Fibroblast of skin of left biceps (primary cell): Measurements from ENCODE around the gene STEAP1B.
"Not testable (repeated sequence)": the region's sequence is repeated elsewhere in the genome, so short reads cannot be mapped to it uniquely, and the experiment has no call there.

ENCODE experiments used
- DNase-seq, 2 experiments: peaks; one replicate each; pipeline ENCODE4 v3.0.0-alpha.2; 2013; ENCODE audit warnings: low read depth in 2 of 2

STEAP1B gene

DNA sequence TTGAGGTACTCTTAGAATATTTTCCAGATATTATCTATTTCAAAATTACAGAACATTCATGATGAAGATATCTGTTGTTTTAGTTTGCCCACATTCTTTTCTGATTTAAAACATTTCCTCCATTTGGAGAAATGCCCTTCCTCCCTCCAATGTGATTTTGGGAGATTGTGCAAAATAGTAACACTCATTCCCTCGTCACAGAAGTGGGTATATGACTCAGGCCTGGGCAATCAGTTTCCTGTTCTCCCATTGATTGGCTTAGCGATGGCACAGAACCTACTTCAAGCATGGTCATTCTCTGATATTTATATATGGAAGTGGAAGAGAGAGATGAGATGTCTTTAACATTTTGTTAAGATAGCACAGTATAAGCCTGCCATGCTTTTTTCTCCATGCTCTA is 3.1 kb downstream of the STEAP1B start:
- not testable (repeated sequence) for DNase-seq

GRCh38 chr7:22496296-22496888 is 3.6 kb downstream of the STEAP1B start:
- not testable (repeated sequence) for DNase-seq

- DNase-seq: not testable (repeated sequence)
These were observed 6.6 kb downstream of the STEAP1B start for GRCh38 chr7:22493160-22493925.

DNA sequence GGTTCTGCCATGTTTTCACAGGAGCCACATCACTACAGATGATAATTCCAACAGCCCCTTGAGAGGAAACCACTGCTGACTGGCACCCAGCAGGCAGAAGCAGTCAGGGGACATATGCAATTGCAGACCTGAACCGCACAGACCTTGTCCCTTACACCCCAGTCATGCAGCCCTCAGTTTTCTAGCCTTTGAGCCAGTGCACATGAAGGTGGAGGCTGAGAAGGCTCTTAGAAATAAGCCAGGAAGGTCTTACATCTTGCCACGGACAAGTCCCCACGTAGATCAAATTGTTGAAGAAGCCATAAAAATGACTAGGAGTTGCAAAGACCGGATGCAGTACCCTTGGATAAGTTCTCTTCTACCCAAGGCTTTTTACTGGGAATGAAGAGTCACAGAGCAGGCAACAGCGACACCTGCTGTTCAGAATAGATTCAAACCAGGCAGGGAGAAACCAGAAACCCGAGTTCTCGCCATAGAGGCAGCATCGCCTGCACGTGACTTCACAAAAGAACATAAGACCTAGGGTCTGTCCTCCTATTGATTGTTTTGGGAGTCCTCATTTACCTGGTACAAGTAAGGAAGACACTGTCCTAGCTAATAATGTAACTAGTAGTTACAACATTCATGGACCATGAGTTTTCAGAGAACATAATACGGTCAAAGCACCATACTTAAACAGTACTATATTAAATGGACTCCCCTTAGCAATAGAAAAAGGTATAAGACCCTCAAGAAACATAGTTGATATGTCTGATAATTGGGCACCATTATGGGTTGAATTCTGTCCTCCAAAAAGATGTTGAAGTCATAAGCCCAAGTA is 11.1 kb downstream of the STEAP1B start:
- peak; percentile 33 for DNase-seq

DNA sequence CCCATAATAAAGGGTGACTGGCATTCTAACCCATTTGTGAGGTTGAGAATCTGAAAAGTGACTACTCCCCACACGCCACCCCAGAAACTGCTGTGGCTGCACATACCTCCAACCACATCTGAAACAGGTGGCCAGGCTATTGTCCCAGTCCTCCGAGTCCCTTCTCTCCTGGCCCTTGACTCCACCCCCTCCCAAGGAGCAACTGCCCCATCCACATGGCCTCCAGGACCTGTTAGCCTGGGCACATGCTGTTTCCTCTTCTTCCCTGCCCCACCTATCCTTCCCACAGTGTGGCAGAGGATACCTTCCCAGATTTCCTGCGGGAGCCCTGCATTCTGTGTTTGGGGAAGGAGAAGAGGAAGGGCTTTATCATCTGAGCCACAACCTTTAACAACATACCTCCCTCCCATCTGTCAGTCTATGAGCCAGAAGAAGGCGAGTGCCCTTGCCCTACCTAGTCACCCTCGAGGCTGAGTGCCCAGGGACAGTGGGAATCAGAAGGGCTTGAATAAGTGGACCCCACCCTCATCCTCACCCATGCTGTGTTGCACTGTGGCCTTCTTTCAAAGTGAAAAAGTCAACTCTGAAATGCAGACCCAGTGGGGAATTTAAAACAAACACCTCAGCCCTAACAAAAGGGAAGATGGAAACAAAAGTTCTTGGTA is 11.9 kb downstream of the STEAP1B start:
- DNase-seq: no peak

DNA sequence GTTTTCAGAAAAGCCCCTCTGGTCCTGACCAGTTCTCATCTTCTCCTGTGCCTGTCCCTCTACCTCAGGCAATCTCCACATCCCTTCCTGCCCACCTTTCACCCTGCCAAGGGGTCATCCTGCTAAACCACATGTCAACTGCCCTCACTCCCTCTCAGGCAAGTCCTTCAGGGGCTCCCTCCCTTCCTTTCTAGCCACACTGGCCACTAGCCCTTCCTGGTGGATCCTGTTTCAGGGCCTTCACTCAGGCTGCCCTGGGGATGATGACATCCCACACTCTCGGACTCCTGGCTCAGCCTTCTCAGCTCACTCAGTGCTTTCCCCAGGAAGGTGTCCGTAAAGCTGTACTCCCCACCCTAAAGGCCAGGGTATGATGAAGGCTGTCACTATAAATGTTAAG is 13.4 kb downstream of the STEAP1B start:
- no peak for DNase-seq

- no peak for DNase-seq
These were observed 14.8 kb downstream of the STEAP1B start for GRCh38 chr7:22485189-22485588.

DNA sequence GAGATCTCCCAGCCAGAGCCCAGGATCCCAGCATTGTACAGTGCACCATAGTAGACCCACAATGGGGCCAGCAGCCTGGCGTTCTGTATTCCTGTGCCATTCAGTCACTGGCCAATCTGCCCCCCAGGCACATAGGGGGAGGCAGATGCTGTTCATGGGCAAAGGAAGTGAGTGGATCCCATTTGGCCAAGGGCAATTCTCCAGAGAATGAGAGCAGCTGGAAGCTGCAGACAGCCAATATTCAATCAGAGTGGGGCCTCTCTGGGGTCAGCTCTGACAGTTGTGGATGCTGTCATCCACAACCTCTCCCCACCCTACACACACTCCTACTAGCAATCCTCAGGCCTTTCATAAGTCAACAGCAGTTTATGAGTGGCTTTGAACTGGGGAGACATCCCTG is 17.5 kb downstream of the STEAP1B start:
- no peak for DNase-seq

DNA sequence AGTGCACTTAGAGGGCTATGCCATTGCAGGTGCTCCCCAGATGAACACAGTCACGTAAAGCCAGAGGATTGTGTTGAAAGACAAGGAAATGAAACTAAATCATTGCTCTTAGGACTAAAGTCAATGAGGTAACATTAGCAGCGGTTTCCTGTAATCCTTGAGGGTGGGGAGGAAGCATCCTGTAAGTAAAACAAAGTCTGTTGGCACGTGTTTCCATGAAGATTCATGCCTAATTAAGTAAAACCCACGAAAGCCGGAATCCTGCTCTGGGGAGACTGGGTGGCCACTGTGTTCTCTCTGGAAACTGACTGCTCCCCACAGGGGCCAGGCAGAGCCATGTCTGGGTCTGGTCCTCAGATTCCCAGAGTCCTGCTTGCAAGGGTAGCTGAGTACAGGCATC is 18.3 kb downstream of the STEAP1B start:
- no peak for DNase-seq

DNA sequence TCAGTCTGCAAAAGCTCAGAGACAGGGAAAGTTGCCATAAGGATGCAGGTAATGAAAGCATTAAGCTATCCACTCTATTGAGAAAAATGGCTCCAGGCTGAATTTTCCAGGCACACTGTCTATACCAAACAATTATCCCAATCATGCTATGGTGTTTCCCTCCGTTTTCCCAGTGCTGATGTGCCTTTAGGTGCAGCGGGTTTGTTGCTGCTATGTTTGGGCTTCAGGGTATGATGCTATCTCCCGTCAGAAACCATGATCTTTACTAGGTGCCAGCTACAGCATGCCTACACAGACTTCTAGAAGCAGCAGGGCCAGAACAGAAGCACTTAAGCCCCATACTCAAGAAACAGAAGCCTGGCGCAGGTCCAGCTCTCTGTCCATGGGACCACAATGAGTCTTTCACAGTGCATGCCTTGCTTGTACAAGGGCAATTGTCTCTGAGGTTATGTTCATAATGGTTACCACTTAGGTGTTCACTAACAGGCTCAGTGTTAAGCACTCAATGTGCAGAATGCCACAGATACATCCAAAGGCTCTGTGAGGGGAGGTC is 19.4 kb downstream of the STEAP1B start:
- no peak for DNase-seq

DNA sequence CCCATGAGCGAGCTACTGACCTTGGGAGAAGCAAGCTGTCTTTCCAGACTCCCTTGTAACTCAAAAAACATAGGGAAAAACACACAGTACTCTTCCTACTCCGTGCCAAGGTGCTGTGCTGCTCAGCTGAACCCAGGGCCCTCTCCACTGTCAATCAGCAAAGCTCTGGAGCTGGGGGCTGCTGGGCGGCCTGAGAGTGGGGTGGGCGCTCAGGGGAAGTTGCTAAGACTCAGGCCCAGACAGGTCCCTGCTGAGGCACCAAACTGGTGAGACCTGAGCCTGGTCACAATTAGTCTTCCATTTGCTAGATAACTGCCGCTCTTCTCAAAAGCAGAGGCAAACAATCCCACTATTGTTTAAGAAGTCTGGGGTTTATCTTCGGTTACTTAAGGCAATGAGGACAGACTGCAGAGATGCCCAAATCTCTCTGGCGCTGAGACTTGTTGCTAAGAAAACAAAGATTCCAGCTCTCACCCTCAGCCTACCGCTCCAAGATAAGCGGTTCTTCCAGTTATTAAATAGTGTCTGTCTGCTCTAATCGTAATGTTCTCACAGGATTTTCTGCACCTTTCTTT is 22.0 kb downstream of the STEAP1B start:
- no peak for DNase-seq

DNA sequence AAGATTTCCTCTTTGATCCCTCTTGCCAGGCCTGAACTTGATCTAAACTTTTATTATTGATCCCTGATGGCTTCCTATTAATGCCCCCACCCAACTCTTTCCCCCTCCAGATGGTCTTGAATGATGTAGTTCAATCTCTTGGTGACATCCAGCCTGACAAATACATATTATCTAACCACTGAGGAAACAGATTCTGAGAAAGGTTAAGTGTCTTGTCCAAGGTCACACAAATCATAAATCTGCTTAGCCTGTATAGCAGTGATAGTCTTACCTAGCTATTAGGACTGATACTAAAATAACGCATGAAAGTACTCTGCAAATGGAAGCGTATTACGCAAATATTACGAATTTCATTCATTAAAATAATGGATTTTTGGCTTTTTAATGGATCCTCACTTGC is 22.7 kb downstream of the STEAP1B start:
- DNase-seq: no peak

DNA sequence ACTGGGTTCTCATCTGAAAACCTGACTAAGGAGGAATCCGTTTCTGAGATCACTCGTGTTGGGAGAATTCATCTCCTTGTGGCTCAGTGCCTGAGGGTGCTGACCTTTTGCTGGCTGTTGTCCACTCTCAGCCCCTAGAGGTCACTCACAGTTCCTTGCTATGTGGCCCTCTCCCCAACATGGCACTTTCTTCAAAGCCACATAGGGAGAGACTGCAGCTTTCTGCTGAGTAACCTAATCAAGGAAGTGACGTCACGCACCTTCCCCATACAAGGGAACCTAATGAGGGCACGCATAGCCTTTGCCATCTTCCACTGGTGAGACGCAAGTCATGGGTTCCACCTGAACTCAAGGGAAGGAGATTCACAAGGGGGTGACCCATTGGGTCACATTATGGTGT is 23.2 kb downstream of the STEAP1B start:
- DNase-seq: no peak

DNA sequence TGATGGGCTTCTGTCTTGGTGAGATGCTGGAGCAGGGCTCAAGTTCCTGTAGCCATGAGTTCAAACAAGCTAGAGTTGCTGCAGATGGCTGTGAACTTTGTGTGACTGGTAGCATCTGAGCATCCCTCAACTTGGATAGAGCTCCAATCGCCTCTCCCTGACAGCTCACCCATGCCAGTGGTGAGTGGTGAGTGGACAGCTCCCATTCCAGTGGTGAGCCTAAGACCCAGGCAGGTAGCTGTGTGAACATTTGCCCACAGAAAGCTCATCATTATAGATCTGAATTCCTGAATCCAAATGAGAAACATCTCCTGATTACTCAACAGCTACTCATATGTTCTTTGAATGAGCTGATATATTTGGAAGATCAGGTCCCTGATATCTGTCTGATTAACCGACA is 25.3 kb downstream of the STEAP1B start:
- DNase-seq: no peak

DNA sequence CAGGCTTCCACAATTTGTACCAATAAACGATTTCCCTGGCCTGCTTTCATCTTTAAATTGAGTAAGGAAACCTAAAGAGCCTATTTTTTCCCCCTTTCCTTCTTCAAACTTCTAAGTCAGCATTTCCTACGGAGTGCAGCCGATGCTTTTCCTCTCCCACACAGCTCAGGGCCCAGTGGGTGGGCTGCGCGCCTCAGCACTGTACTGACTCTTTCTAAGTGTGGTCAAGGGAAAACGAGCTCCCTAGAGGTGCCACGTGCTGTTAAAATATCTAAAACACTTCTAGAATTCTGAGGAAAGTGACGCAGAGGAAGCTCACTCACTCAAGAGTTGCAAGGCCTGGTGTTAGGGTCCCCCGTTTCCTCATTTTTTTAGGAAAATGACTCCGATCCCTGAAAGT is 29.0 kb downstream of the STEAP1B start:
- DNase-seq: no peak

DNA sequence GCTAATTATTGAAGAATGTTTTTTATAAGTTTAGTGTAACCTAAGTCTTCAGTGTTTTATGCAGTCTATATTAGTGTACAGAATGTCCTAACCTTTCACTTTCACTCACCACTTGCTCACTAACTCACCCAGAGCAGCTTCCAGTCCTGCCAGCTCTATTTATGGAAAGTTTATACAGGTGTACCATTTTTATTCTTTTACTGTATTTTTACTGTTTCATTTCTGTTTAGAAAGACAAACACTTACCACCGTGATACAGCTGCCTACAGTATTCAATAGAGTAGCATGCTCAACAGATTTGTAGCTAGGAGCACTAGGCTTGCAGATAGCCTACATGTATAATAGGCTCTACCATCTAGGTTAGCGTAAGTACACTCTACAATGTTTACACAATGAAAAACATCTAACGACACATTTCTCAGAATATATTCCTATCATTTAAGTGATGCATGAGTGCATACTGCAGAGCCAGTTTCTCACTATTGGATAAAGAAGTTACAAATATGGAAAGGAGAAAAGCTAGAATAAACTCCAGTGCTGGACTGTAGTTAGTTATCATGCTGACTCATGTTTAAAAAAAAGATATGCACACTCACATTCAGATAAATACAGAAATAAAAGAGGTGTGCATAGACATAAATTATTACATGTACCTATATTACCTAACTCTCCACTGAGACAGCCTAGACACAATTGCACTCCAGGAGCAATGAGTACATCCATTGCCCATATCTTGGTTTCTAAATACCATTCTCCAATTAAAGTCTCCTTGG is 30.4 kb downstream of the STEAP1B start:
- DNase-seq: no peak

- no peak for DNase-seq
These were observed 31.4 kb downstream of the STEAP1B start for GRCh38 chr7:22468609-22469008.

DNA sequence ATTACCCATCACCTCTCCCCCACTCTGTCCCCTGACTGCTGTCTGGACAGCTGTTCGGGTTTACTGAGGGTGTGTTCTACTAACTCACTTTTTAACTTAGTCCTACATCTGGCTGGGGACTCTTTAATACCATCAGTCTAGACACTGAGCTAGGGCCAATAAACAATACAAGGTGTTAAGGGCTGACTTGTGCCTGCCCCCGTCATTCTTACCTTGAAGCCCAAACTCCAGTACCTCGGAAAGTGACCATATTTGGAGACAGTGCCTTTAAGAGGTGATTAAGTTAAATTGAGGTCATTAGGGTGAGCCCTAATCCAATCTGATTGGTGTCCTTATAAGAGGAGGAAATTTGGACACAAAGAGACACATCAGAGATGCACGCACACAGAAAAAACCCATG is 35.7 kb downstream of the STEAP1B start:
- DNase-seq: no peak

DNA sequence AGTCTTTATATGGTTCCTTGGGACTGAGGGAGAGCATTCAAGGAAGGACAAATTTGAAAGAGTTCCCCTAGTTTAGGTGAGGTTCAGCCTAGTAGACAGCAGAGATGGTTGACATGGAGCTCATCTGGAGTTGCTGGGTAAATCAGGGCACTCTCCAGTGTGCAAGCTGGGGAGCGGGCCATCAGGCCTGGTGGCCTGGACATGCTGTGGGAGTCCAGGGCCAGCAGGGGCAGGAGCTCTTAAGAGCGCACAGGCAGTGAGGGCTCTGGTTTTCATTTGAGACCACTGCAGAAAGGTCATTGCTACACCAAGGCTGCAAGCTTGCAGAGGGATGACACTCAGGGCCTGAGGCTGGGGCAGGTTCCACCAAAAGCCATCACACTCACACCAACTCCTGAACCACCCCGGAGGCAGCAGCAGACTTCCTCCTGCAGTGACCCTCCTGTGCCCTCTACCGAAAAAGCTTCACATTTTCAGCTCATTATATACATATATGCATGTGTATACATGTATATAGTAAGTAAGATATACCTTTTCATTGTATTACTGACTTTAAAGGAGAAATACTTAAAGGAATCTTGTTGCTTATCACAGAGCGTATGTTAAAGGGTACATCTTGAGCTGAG is 39.5 kb downstream of the STEAP1B start:
- no peak for DNase-seq

- no peak for DNase-seq
These were observed 42.5 kb downstream of the STEAP1B start for GRCh38 chr7:22457471-22457870.
